Measurements from ENCODE around the gene ITPR1. TPM values are rescaled to one million over a fixed set of nuclear protein-coding genes. Genes with fewer than 3 reads are reported as not detected.

Gene ITPR1
- total RNA-seq, 4 donors from 2014 or later: 15.3 to 50.2 (median 28.7) TPM

- in situ Hi-C loops (cut with MboI; ENCODE audit: low pct_ligation_motif_present in 1 of 4, low pct_unique_long_range_greater_than_20kb in 1 of 4, low sequenced_read_pairs in 3 of 4): no loop called here
- Histone ChIP-seq H3K4me3 (no peak overlapping the region), H3K27me3 (no peaks in the 10 kb centered on the region), H3K36me3 (no peaks in the 10 kb centered on the region), H3K27ac (peak overlapping the region; percentile 68 to 76 (median 76)), H3K4me1 (peaks cover 34 to 50% (median 38%) of the 10 kb centered on the region in 4 donors), H3K9me3 (no peaks in the 10 kb centered on the region)
- WGBS, 2 donors (ENCODE audit: low coverage in 1 of 2): 59 to 69% methylated on average over 7 to 17 of the region's 17 CpGs
- peak; percentile 64 for DNase-seq
- intact Hi-C loops (cut with DNase I; ENCODE audit: low total_unique reads): no loop called here
- TF ChIP-seq POLR2AphosphoS5 (IDR thresholded peaks at IDR 0.05): peak in 1 of 3 donors; percentile 21
- TF ChIP-seq CTCF (IDR thresholded peaks at IDR 0.05): no peak
These were observed 259.3 kb downstream of the ITPR1 start for GRCh38 chr3:4752201-4753072.

- intact Hi-C loops (cut with DNase I; ENCODE audit: low total_unique reads): no loop called here
- Histone ChIP-seq H3K4me3 (no peak overlapping the region), H3K27me3 (no peaks in the 10 kb centered on the region), H3K36me3 (no peaks in the 10 kb centered on the region), H3K4me1 (peaks cover 34 to 53% (median 43%) of the 10 kb centered on the region in 4 donors), H3K27ac (peak overlapping the region in 3 of 4 donors; percentile 68 to 76 (median 76)), H3K9me3 (no peaks in the 10 kb centered on the region)
- DNase-seq: no peak
- in situ Hi-C loops (cut with MboI; ENCODE audit: low pct_ligation_motif_present in 1 of 4, low pct_unique_long_range_greater_than_20kb in 1 of 4, low sequenced_read_pairs in 3 of 4): no loop called here
- 93% methylated on average over 8 to 15 of the region's 15 CpGs for WGBS, 2 donors (ENCODE audit: low coverage in 1 of 2)
- TF ChIP-seq EP300 (IDR thresholded peaks at IDR 0.05; ENCODE audit: low read depth): no peak
- TF ChIP-seq POLR2AphosphoS5 (IDR thresholded peaks at IDR 0.05): no peak
- no peak for TF ChIP-seq CTCF (IDR thresholded peaks at IDR 0.05)
- no peak for TF ChIP-seq POLR2A (IDR thresholded peaks at IDR 0.05)
These were observed 260.0 kb downstream of the ITPR1 start for GRCh38 chr3:4753073-4753691.

GRCh38 chr3:4754180-4755086 lies 261.3 kb downstream of the ITPR1 start:
- H3K36me3 ChIP-seq: no peaks in the 10 kb centered on the region
- H3K4me3 ChIP-seq: no peak overlapping the region
- H3K27ac ChIP-seq: no peak overlapping the region
- 67 to 85% methylated on average over 1 to 7 of the region's 7 CpGs for WGBS, 2 donors (ENCODE audit: low coverage in 1 of 2)
- H3K4me1 ChIP-seq: peaks cover 37 to 65% (median 51%) of the 10 kb centered on the region in 4 donors
- no peaks in the 10 kb centered on the region for H3K27me3 ChIP-seq
- H3K9me3 ChIP-seq: no peaks in the 10 kb centered on the region
- DNase-seq: no peak
- in situ Hi-C loops (cut with MboI; ENCODE audit: low pct_ligation_motif_present in 1 of 4, low pct_unique_long_range_greater_than_20kb in 1 of 4, low sequenced_read_pairs in 3 of 4) (no loop called here), intact Hi-C loops (cut with DNase I; ENCODE audit: low total_unique reads) (no loop called here)
- TF ChIP-seq EP300 (IDR thresholded peaks at IDR 0.05; ENCODE audit: low read depth) (no peak), POLR2AphosphoS5 (IDR thresholded peaks at IDR 0.05) (no peak), CTCF (IDR thresholded peaks at IDR 0.05) (no peak), POLR2A (IDR thresholded peaks at IDR 0.05) (no peak)

- in situ Hi-C loops (cut with MboI; ENCODE audit: low pct_ligation_motif_present in 1 of 4, low pct_unique_long_range_greater_than_20kb in 1 of 4, low sequenced_read_pairs in 3 of 4) (no loop called here), intact Hi-C loops (cut with DNase I; ENCODE audit: low total_unique reads) (no loop called here)
- Histone ChIP-seq H3K4me1 (peaks cover 30 to 56% (median 46%) of the 10 kb centered on the region in 4 donors), H3K9me3 (no peaks in the 10 kb centered on the region), H3K27me3 (no peaks in the 10 kb centered on the region), H3K36me3 (no peaks in the 10 kb centered on the region), H3K4me3 (no peak overlapping the region), H3K27ac (peak overlapping the region in 1 of 4 donors; percentile 23)
- whole genome bisulfite sequencing, 2 donors (ENCODE audit: low coverage in 1 of 2): 76 to 79% methylated on average over 3 to 4 of the region's 4 CpGs
- peak; percentile 55 for DNase-seq
- TF ChIP-seq POLR2A (IDR thresholded peaks at IDR 0.05): no peak
- no peak for TF ChIP-seq CTCF (IDR thresholded peaks at IDR 0.05)
- TF ChIP-seq POLR2AphosphoS5 (IDR thresholded peaks at IDR 0.05): no peak
- no peak for TF ChIP-seq EP300 (IDR thresholded peaks at IDR 0.05; ENCODE audit: low read depth)
These were observed 262.4 kb downstream of the ITPR1 start for GRCh38 chr3:4755566-4755965.
